ENCODE measurements around the gene VIL1. TPM values are rescaled to one million over a fixed set of nuclear protein-coding genes. Genes with fewer than 3 reads are reported as not detected.

Gene VIL1
- total and polyA plus RNA-seq, 2 of the 13 experiments (the other 11 are each of a cell fraction or from before 2014, with no cell fraction given), result 287 to 301 TPM

DNA sequence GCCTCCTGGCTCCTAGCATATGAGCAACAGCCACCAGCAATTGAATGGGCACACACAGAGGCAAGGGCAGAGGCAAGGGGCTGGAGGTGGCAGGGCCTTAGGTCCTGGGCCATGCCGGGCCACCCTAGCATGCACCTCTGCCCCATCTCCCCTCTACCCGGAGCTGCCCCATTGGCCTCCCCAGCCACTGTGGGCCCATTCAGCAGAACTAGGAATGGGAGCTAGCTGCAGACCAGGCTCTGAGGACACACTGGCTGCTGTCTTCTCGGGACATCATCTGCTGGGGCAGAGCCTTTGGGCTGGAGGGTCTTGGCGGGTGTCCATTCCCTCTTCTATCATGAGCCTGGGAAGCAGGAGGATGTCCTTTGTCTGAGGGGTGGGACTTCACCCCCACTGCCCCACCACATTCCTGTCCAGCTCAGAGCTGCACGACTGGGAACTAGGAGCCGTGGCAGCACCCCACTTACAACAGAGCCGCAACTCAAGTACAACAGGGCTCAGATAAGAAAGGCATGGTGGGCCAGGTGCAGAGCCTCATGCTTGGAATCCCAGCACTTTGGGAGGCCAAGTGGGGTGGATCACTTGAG, 800 bp downstream of the VIL1 start (continued):
- TF ChIP-seq ZNF629 (CRISPR knock-in tag; conservative IDR thresholded peaks at IDR 0.05) (peak; percentile 80), HNF1B (CRISPR knock-in tag; IDR thresholded peaks at IDR 0.05) (no peak), POLR2A (IDR thresholded peaks at IDR 0.05; ENCODE audit: insufficient read depth in 1 of 2, low read depth in 2 of 2, low read length in 2 of 2) (no peak), SUZ12 (IDR thresholded peaks at IDR 0.05; ENCODE audit: low read depth, low read length) (no peak), HDAC2 (CRISPR knock-in tag; IDR thresholded peaks at IDR 0.05) (0 out of 2 replicates have a peak, but pooled peaks have one; percentile 14), ZBTB38 (CRISPR knock-in tag; IDR thresholded peaks at IDR 0.05) (peak; percentile 51; the same call in 1 of the 2 replicates), MEIS2 (CRISPR knock-in tag; IDR thresholded peaks at IDR 0.05) (0 out of 2 replicates have a peak, but pooled peaks have one; percentile 10), GTF3A (CRISPR knock-in tag; conservative IDR thresholded peaks at IDR 0.05) (no peak), ARID2 (CRISPR knock-in tag; IDR thresholded peaks at IDR 0.05; ENCODE audit: borderline replicate concordance) (no peak), ZNF839 (CRISPR knock-in tag; IDR thresholded peaks at IDR 0.05; ENCODE audit: borderline replicate concordance) (0 out of 2 replicates have a peak, but pooled peaks have one; percentile 43)
- TF ChIP-seq, protein P1, sequence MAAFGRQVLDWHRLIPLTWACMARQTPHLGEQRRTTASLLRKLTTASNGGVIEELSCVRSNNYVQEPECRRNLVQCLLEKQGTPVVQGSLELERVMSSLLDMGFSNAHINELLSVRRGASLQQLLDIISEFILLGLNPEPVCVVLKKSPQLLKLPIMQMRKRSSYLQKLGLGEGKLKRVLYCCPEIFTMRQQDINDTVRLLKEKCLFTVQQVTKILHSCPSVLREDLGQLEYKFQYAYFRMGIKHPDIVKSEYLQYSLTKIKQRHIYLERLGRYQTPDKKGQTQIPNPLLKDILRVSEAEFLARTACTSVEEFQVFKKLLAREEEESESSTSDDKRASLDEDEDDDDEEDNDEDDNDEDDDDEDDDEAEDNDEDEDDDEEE (CRISPR knock-in tag; IDR thresholded peaks at IDR 0.05), result 0 out of 2 replicates have a peak, but pooled peaks have one; percentile 69
- TF ChIP-seq, protein P2, sequence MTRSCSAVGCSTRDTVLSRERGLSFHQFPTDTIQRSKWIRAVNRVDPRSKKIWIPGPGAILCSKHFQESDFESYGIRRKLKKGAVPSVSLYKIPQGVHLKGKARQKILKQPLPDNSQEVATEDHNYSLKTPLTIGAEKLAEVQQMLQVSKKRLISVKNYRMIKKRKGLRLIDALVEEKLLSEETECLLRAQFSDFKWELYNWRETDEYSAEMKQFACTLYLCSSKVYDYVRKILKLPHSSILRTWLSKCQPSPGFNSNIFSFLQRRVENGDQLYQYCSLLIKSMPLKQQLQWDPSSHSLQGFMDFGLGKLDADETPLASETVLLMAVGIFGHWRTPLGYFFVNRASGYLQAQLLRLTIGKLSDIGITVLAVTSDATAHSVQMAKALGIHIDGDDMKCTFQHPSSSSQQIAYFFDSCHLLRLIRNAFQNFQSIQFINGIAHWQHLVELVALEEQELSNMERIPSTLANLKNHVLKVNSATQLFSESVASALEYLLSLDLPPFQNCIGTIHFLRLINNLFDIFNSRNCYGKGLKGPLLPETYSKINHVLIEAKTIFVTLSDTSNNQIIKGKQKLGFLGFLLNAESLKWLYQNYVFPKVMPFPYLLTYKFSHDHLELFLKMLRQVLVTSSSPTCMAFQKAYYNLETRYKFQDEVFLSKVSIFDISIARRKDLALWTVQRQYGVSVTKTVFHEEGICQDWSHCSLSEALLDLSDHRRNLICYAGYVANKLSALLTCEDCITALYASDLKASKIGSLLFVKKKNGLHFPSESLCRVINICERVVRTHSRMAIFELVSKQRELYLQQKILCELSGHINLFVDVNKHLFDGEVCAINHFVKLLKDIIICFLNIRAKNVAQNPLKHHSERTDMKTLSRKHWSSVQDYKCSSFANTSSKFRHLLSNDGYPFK (CRISPR knock-in tag; IDR thresholded peaks at IDR 0.05; ENCODE audit: borderline replicate concordance), result 0 out of 2 replicates have a peak, but pooled peaks have one; percentile 44
- TF ChIP-seq, protein P3, sequence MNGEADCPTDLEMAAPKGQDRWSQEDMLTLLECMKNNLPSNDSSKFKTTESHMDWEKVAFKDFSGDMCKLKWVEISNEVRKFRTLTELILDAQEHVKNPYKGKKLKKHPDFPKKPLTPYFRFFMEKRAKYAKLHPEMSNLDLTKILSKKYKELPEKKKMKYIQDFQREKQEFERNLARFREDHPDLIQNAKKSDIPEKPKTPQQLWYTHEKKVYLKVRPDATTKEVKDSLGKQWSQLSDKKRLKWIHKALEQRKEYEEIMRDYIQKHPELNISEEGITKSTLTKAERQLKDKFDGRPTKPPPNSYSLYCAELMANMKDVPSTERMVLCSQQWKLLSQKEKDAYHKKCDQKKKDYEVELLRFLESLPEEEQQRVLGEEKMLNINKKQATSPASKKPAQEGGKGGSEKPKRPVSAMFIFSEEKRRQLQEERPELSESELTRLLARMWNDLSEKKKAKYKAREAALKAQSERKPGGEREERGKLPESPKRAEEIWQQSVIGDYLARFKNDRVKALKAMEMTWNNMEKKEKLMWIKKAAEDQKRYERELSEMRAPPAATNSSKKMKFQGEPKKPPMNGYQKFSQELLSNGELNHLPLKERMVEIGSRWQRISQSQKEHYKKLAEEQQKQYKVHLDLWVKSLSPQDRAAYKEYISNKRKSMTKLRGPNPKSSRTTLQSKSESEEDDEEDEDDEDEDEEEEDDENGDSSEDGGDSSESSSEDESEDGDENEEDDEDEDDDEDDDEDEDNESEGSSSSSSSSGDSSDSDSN (CRISPR knock-in tag; IDR thresholded peaks at IDR 0.05), result peak; percentile 39; the same call in 1 of the 2 replicates

Measured in HepG2 (cell line).